SK-N-MC (cell line): Measurements from ENCODE around the gene DHDH.

Experiments
- EZH2 ChIP-seq: fragments of 200-600 bp; sonication (generic); IDR thresholded peaks from one replicate; pipeline ENCODE4 v1.6.1; 2017; ENCODE audit warnings: antibody characterized with exemption
- POLR2AphosphoS5 ChIP-seq: IDR thresholded peaks from 2 replicates; pipeline ENCODE4 v1.6.1; 2012; ENCODE audit warnings: mild to moderate bottlenecking, low read depth, low read length, borderline replicate concordance

DNA sequence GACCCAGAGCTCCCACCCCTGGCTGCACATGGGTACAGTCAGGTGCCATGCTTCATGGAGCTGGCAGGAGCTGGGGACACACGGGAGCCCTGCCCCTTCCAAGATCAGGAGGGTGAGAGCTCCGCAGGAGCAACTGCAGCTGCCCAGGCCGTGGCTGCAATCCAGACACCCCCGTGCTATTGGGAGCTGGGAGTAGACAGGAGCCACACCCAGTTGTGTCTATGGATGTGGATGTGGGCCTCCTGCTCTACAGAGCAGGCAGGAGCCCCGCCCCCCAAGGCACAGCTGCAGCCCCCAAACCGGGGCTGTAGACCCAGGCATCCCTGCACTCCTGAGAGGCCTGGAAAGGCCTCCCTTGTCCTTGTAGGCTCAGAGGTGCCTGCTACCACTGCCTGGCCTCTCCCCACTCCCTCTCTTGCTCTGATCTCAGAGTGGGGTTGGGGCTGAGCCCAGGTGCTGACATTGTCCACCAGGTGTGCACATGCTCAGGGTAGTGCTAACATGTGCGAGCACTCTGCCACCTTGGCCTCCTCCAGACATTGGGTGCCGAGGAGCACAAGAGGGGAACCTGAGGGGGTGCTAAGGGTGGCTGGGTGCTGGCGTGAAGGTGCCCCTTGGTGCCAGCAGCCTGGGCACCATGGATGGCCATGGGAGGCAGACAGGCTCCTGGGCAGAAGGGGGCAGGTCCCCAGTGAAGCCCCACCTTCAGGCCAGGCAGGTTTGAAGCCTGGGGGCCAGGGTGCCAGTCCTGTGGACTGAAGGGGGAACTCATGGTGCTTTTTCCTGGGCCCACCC is 13.2 kb downstream of the DHDH start:
- TF ChIP-seq EZH2 (no peak), POLR2AphosphoS5 (no peak)
